ENCODE data around the gene NECAB2. TPM values are rescaled to one million over a fixed set of nuclear protein-coding genes. Genes with fewer than 3 reads are reported as not detected.

The NECAB2 gene
- total and polyA plus RNA-seq, 2 of the 8 experiments (the other 6 are each of a cell fraction or from before 2014, with no cell fraction given): 3.6 to 4.2 TPM

DNA sequence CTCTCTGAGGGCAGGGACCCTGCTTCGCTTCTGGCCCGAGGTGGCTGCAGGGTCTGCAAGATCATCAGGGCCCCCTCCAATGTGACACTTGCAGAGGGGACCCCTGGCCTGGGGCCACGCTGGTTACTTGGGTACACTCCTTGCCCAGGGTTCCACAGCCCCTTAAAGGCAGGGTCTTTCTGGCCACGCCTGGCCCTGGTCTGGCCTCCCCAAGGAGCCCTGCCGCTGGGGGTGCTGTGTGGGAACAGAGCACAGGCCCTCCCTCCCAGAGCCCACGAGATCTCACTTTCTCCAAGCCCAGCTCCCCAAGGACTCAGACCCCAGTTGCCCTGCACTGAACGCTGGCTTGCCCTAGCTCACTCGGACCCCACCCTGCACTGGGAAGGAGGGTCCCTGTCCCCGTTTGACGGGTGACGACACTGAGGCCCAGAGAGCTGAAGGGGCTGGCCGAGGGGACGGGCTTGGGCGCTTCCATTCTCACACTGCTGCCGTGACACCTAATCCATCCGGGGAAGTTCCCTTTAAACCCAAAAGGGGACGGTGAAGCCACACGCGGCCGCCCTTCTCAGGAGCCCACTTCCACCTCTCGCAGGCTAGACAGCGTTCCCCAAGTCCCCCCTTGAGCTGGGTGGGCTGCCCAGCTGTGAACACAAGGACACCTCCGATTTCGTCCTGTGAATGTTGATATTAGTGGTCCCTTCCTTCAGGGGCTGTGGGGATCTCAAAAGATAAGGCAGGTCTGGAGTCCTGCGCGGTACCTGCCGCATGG is 41.9 kb upstream of the NECAB2 start:
- FAIRE-seq: no peak
- Histone ChIP-seq H3K4me2 (ENCODE audit: insufficient read depth in 1 of 2, low read depth in 2 of 2, low read length in 2 of 2) (peak overlapping the region; percentile 64 to 67; a peak in 3 of 4 replicates), H3K4me3 (ENCODE audit: extremely low read depth in 1 of 4, insufficient read depth in 2 of 4, low read depth in 3 of 4, low read length in 4 of 4) (no peak overlapping the region), H3K23me2 (ENCODE audit: low read depth, low read length) (peaks cover 1% of the 10 kb centered on the region; the same call in 1 of the 2 replicates), H4K91ac (replicated peaks; ENCODE audit: insufficient read length, low read length) (no peak overlapping the region), H2BK12ac (ENCODE audit: low read depth, low read length) (peak overlapping the region; percentile 45; the same call in 1 of the 2 replicates), H2BK15ac (ENCODE audit: low read length) (peak overlapping the region; percentile 21; the same call in 1 of the 2 replicates), H3K79me2 (ENCODE audit: control insufficient read depth in 1 of 2, insufficient read depth in 2 of 2, low read length in 2 of 2) (no peaks in the 10 kb centered on the region), H2AFZ (ENCODE audit: low read length) (no peak overlapping the region), H4K5ac (ENCODE audit: insufficient read length, low read depth, low read length) (no peak overlapping the region), H3K27me3 (replicated peaks in 1 of 4; ENCODE audit: control insufficient read depth in 3 of 4, extremely low read depth in 1 of 4, insufficient read depth in 3 of 4, low read length in 3 of 4) (0 out of 7 replicates have a peak, but pooled peaks cover 0 to 6% (median 0%) of the 10 kb centered on the region in 4 experiments), H2BK120ac (replicated peaks; ENCODE audit: low read depth, low read length) (no peak overlapping the region), H3K9me3 (ENCODE audit: insufficient read depth in 2 of 2, low read depth in 1 of 2, low read length in 1 of 2) (no peaks in the 10 kb centered on the region), H3K14ac (ENCODE audit: insufficient read length) (no peak overlapping the region), H2BK20ac (ENCODE audit: low read length) (no peak overlapping the region), H3K4me1 (replicated peaks in 1 of 4; ENCODE audit: control insufficient read depth in 3 of 4, insufficient read depth in 4 of 4, low read length in 3 of 4) (peaks cover 0 to 6% (median 3%) of the 10 kb centered on the region in 4 experiments; a peak in 4 of 7 replicates), H3K27ac (ENCODE audit: low read depth, low read length) (no peak overlapping the region), H2BK5ac (ENCODE audit: low read depth, low read length) (0 out of 2 replicates have a peak overlapping the region, but pooled peaks have one; percentile 18), H3K23ac (ENCODE audit: insufficient read length) (no peak overlapping the region), H3K36me3 (ENCODE audit: control insufficient read depth in 2 of 4, insufficient read depth in 4 of 4, low read length in 3 of 4) (no peaks in the 10 kb centered on the region), H2AK5ac (ENCODE audit: low read depth, low read length) (no peak overlapping the region; the same call in 1 of the 2 replicates), H3K79me1 (ENCODE audit: low read depth, low read length) (no peaks in the 10 kb centered on the region), H3K4ac (replicated peaks; ENCODE audit: insufficient read length, low read depth, low read length) (no peak overlapping the region), H4K8ac (ENCODE audit: extremely low read depth, insufficient read depth, low read length) (peak overlapping the region; percentile 95), H3K18ac (ENCODE audit: extremely low read depth, low read length) (no peak overlapping the region), H4K20me1 (replicated peaks in 1 of 2; ENCODE audit: control insufficient read depth in 1 of 2, insufficient read depth in 2 of 2, low read length in 2 of 2) (no peaks in the 10 kb centered on the region), H3K56ac (replicated peaks; ENCODE audit: insufficient read length, low read depth, low read length) (no peak overlapping the region), H3K9ac (replicated peaks in 1 of 4; ENCODE audit: extremely low read depth in 1 of 4, low read depth in 3 of 4, low read length in 3 of 4) (no peak overlapping the region; a peak in 1 of 7 replicates)
- ChIA-PET POLR2A (ENCODE audit: partially characterized antibody) (interaction anchor here (0.7 to 4.1 kb wide), 5 partner anchors 9 to 104 kb away, joined by 3 to 19 read pairs (median 3); no protein-coding TSS in a partner anchor), CTCF (ENCODE audit: partially characterized antibody) (interaction anchor here (0.9 to 3.4 kb wide), 19 partner anchors 10 to 140 kb away, joined by 3 to 35 read pairs (median 7); partner anchors contain the start of gene OSGIN1)
- 74% methylated on average over 27 of the region's 27 CpGs; no CpG with 5 or more reads in 1 of the 2 experiments for WGBS, 2 experiments (ENCODE audit: extremely low coverage in 1 of 2, insufficient coverage in 1 of 2, insufficient read length in 1 of 2, insufficient replicate concordance in 2 of 2, low coverage in 1 of 2, low lambda C conversion rate in 2 of 2, missing lambda C conversion rate in 1 of 2)
- DNase-seq (ENCODE audit: low read depth in 1 of 2, low spot score in 2 of 2): no peak
- TF ChIP-seq BRCA1 (IDR thresholded peaks at IDR 0.05; ENCODE audit: low read depth, low read length): no peak
- TF ChIP-seq, protein P1, sequence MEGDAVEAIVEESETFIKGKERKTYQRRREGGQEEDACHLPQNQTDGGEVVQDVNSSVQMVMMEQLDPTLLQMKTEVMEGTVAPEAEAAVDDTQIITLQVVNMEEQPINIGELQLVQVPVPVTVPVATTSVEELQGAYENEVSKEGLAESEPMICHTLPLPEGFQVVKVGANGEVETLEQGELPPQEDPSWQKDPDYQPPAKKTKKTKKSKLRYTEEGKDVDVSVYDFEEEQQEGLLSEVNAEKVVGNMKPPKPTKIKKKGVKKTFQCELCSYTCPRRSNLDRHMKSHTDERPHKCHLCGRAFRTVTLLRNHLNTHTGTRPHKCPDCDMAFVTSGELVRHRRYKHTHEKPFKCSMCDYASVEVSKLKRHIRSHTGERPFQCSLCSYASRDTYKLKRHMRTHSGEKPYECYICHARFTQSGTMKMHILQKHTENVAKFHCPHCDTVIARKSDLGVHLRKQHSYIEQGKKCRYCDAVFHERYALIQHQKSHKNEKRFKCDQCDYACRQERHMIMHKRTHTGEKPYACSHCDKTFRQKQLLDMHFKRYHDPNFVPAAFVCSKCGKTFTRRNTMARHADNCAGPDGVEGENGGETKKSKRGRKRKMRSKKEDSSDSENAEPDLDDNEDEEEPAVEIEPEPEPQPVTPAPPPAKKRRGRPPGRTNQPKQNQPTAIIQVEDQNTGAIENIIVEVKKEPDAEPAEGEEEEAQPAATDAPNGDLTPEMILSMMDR (IDR thresholded peaks at IDR 0.05; ENCODE audit: control extremely low read depth in 1 of 3, insufficient read depth in 1 of 3, low read depth in 1 of 3, low read length in 3 of 3): peak in 1 of 3 experiments; percentile 1; a peak in 1 of 4 replicates
